H1 (cell line): ENCODE data around the gene MYH11. TPM values are rescaled to one million over a fixed set of nuclear protein-coding genes. Genes with fewer than 3 reads are reported as not detected.

ENCODE experiments used
- CTCF ChIA-PET: fragments of 300-600 bp; sonication (Branson Sonifier 250); formaldehyde crosslinking; loops from one replicate; lab custom pipeline; 2021; ENCODE audit not compliant: partially characterized antibody; lab: Charles Lee
- POLR2A ChIA-PET: fragments of 300-600 bp; sonication (Branson Sonifier 250); formaldehyde crosslinking; loops from one replicate; lab custom pipeline; 2021; ENCODE audit warnings: inconsistent platforms; ENCODE audit not compliant: partially characterized antibody; lab: Charles Lee
- DNase-seq, 2 experiments: peaks; one replicate each; pipeline versions ENCODE4 v3.0.0 to v3.0.0-alpha.2; 2010 to 2022; ENCODE audit warnings: low spot score in 2 of 2, low read depth in 1 of 2, mixed read lengths in 1 of 2
- FAIRE-seq: peaks from 2 replicates; lab custom pipeline; 2011; peaks lifted over from hg19 to GRCh38; lab: Jason Lieb, UNC
- H2AFZ ChIP-seq: 2 replicates; pipeline ENCODE4 v1.8.1; 2012; ENCODE audit warnings: low read length, inconsistent platforms
- H2AK5ac ChIP-seq: 2 replicates; pipeline ENCODE4 v1.6.1; 2013; ENCODE audit warnings: low read depth, low read length
- H2BK120ac ChIP-seq: replicated peaks from 2 replicates; pipeline ENCODE3; 2013; ENCODE audit warnings: low read depth, low read length, inconsistent platforms
- H2BK12ac ChIP-seq: 2 replicates; pipeline ENCODE4 v1.6.1; 2013; ENCODE audit warnings: low read depth, low read length
- H2BK15ac ChIP-seq: 2 replicates; pipeline ENCODE4 v1.6.1; 2013; ENCODE audit warnings: low read length
- H2BK20ac ChIP-seq: 2 replicates; pipeline ENCODE4 v1.6.1; 2013; ENCODE audit warnings: low read length
- H2BK5ac ChIP-seq: 2 replicates; pipeline ENCODE4 v1.6.1; 2013; ENCODE audit warnings: low read depth, low read length
- H3K14ac ChIP-seq: 2 replicates; pipeline ENCODE4 v1.6.1; 2013; ENCODE audit warnings: inconsistent platforms; ENCODE audit not compliant: insufficient read length
- H3K18ac ChIP-seq: 2 replicates; pipeline ENCODE4 v1.6.1; 2013; ENCODE audit warnings: low read length; ENCODE audit errors: extremely low read depth
- H3K23ac ChIP-seq: 2 replicates; pipeline ENCODE4 v1.6.1; 2013; ENCODE audit warnings: inconsistent platforms; ENCODE audit not compliant: insufficient read length
- H3K23me2 ChIP-seq: 2 replicates; pipeline ENCODE4 v1.6.1; 2013; ENCODE audit warnings: low read depth, low read length
- H3K27ac ChIP-seq: 2 replicates; pipeline ENCODE4 v1.6.1; 2011; ENCODE audit warnings: low read depth, low read length, inconsistent platforms
- H3K27me3 ChIP-seq, 4 experiments: replicated peaks in 1 of 4; 1 replicate in 1 of 4; 2 replicates in 3 of 4; pipeline versions ENCODE4 v1.6.1 to v1.8.1; 2011 to 2013; ENCODE audit warnings: low read length in 3 of 4, mild to moderate bottlenecking in 3 of 4, inconsistent platforms in 2 of 4, mixed read lengths in 2 of 4, moderate library complexity in 1 of 4; ENCODE audit not compliant: control insufficient read depth in 3 of 4, insufficient read depth in 3 of 4; ENCODE audit errors: extremely low read depth in 1 of 4
- H3K36me3 ChIP-seq, 4 experiments: 2 replicates each; pipeline versions ENCODE4 v1.6.1 to v1.8.1; 2011 to 2013; ENCODE audit warnings: mild to moderate bottlenecking in 4 of 4, low read length in 3 of 4, moderate library complexity in 2 of 4, control low read depth in 1 of 4, inconsistent platforms in 1 of 4; ENCODE audit not compliant: insufficient read depth in 4 of 4, control insufficient read depth in 2 of 4
- H3K4ac ChIP-seq: replicated peaks from 2 replicates; pipeline ENCODE3; 2013; ENCODE audit warnings: low read length, low read depth, mixed read lengths, inconsistent platforms; ENCODE audit not compliant: insufficient read length
- H3K4me1 ChIP-seq, 4 experiments: replicated peaks in 1 of 4; 1 replicate in 1 of 4; 2 replicates in 3 of 4; pipeline versions ENCODE4 v1.6.1 to v1.8.1; 2011 to 2013; ENCODE audit warnings: low read length in 3 of 4, inconsistent platforms in 2 of 4, mixed read lengths in 1 of 4; ENCODE audit not compliant: insufficient read depth in 4 of 4, control insufficient read depth in 3 of 4
- H3K4me2 ChIP-seq, 2 experiments: 2 replicates each; pipeline versions ENCODE4 v1.6.1 to v1.8.1; 2011 to 2013; ENCODE audit warnings: low read depth in 2 of 2, low read length in 2 of 2, control low read depth in 1 of 2, inconsistent platforms in 1 of 2, mild to moderate bottlenecking in 1 of 2; ENCODE audit not compliant: insufficient read depth in 1 of 2
- H3K4me3 ChIP-seq, 4 experiments: fragments of 200-600, 300-600 bp in 1 of 4; sonication (generic), shearing (Covaris generic), sonication (Bioruptor Twin) in 1 of 4; 2 replicates each; pipeline versions ENCODE4 v1.5.1 to v1.8.1; 2011 to 2016; ENCODE audit warnings: low read length in 4 of 4, low read depth in 3 of 4, control low read depth in 2 of 4, inconsistent platforms in 2 of 4, mild to moderate bottlenecking in 2 of 4, mixed read lengths in 1 of 4, moderate library complexity in 1 of 4; ENCODE audit not compliant: insufficient read depth in 2 of 4; ENCODE audit errors: extremely low read depth in 1 of 4
- H3K56ac ChIP-seq: replicated peaks from 2 replicates; pipeline ENCODE3; 2013; ENCODE audit warnings: low read depth, mild to moderate bottlenecking, mixed read lengths, low read length, inconsistent platforms; ENCODE audit not compliant: insufficient read length
- H3K79me1 ChIP-seq: 2 replicates; pipeline ENCODE4 v1.6.1; 2013; ENCODE audit warnings: low read depth, low read length, control low read depth
- H3K79me2 ChIP-seq, 2 experiments: 2 replicates each; pipeline versions ENCODE4 v1.6.1 to v1.8.1; 2012 to 2013; ENCODE audit warnings: low read length in 2 of 2, mild to moderate bottlenecking in 2 of 2, inconsistent platforms in 1 of 2; ENCODE audit not compliant: insufficient read depth in 2 of 2, control insufficient read depth in 1 of 2
- H3K9ac ChIP-seq, 4 experiments: replicated peaks in 1 of 4; 1 replicate in 1 of 4; 2 replicates in 3 of 4; pipeline versions ENCODE4 v1.6.1 to v1.8.1; 2011 to 2013; ENCODE audit warnings: low read depth in 3 of 4, low read length in 3 of 4, control low read depth in 2 of 4, mild to moderate bottlenecking in 2 of 4, moderate library complexity in 2 of 4, inconsistent platforms in 1 of 4; ENCODE audit errors: extremely low read depth in 1 of 4
- H3K9me3 ChIP-seq, 2 experiments: 2 replicates each; pipeline versions ENCODE4 v1.6.1 to v1.8.1; 2012 to 2013; ENCODE audit warnings: mild to moderate bottlenecking in 2 of 2, moderate library complexity in 2 of 2, control low read depth in 1 of 2, inconsistent platforms in 1 of 2, low read depth in 1 of 2, low read length in 1 of 2, mixed read lengths in 1 of 2; ENCODE audit not compliant: insufficient read depth in 2 of 2
- H4K20me1 ChIP-seq, 2 experiments: replicated peaks in 1 of 2; 2 replicates each; pipeline versions ENCODE3 to v1.8.1; 2011 to 2013; ENCODE audit warnings: inconsistent platforms in 2 of 2, low read length in 2 of 2, mild to moderate bottlenecking in 1 of 2; ENCODE audit not compliant: insufficient read depth in 2 of 2, control insufficient read depth in 1 of 2
- H4K5ac ChIP-seq: 2 replicates; pipeline ENCODE4 v1.6.1; 2013; ENCODE audit warnings: low read length, low read depth, mixed read lengths, inconsistent platforms; ENCODE audit not compliant: insufficient read length
- H4K8ac ChIP-seq: 2 replicates; pipeline ENCODE4 v1.8.0; 2013; ENCODE audit warnings: mild to moderate bottlenecking, moderate library complexity, low read length, inconsistent platforms; ENCODE audit not compliant: insufficient read depth; ENCODE audit errors: extremely low read depth
- H4K91ac ChIP-seq: replicated peaks from 2 replicates; pipeline ENCODE3; 2013; ENCODE audit warnings: low read length, mixed read lengths, inconsistent platforms; ENCODE audit not compliant: insufficient read length
- CBX8 ChIP-seq: fragments of 300-800, 300-1000 bp; sonication (generic); IDR thresholded peaks from 2 replicates; pipeline ENCODE4 v1.7.1; 2016; ENCODE audit warnings: low read depth, low read length, borderline replicate concordance
- CHD2 ChIP-seq: IDR thresholded peaks from 2 replicates; pipeline ENCODE4 v1.6.1; 2012; ENCODE audit warnings: low read length, improper control_type of control experiment
- KDM5A ChIP-seq: fragments of 200-600 bp; IDR thresholded peaks from 2 replicates; pipeline ENCODE4 v1.7.1; 2012; ENCODE audit warnings: mild to moderate bottlenecking, low read length, inconsistent platforms, mixed read lengths
- POU5F1 ChIP-seq: IDR thresholded peaks from 2 replicates; pipeline ENCODE4 v1.6.1; 2011; ENCODE audit warnings: low read depth, mild to moderate bottlenecking, low read length, moderate library complexity
- RBBP5 ChIP-seq: IDR thresholded peaks from 2 replicates; pipeline ENCODE4 v1.7.1; 2012; ENCODE audit warnings: low read depth, mild to moderate bottlenecking, inconsistent platforms, low read length, moderate library complexity, borderline replicate concordance
- SP4 ChIP-seq: IDR thresholded peaks from 2 replicates; pipeline ENCODE4 v1.6.1; 2012; ENCODE audit warnings: low read length, inconsistent platforms
- SUZ12 ChIP-seq: fragments of 200-600 bp; sonication (generic); IDR thresholded peaks from 2 replicates; pipeline ENCODE4 v1.6.1; 2012; ENCODE audit warnings: mild to moderate bottlenecking, inconsistent platforms, low read length, moderate library complexity, mixed read lengths
- TAF7 ChIP-seq: optimal IDR thresholded peaks from 2 replicates; pipeline ENCODE3; 2011; ENCODE audit warnings: low read depth, mild to moderate bottlenecking, inconsistent platforms, low read length, moderate library complexity, borderline replicate concordance
- TEAD4 ChIP-seq: IDR thresholded peaks from 2 replicates; pipeline ENCODE4 v1.6.1; 2012; ENCODE audit warnings: low read depth, low read length, inconsistent platforms, mixed read lengths
- WGBS, 2 experiments: shearing (Covaris generic) in 1 of 2; methylation state at CpG; one replicate each; pipeline versions ENCODE4 v1.1.6 to v1.1.7; 2013 to 2015; ENCODE audit warnings: low lambda C conversion rate in 2 of 2, mixed read lengths in 2 of 2, inconsistent platforms in 1 of 2, low coverage in 1 of 2, missing lambda C conversion rate in 1 of 2; ENCODE audit not compliant: insufficient replicate concordance in 2 of 2, insufficient coverage in 1 of 2, insufficient read length in 1 of 2; ENCODE audit errors: extremely low coverage in 1 of 2, missing lambda C conversion rate in 1 of 2; 5-methylcytosine and 5-hydroxymethylcytosine counted together
- polyA plus RNA-seq, 7 experiments: library from polyadenylated mRNA; depleted of rRNA in 3 of 7; stranded (reverse) in 5 of 7; unstranded in 2 of 7; fragments of >200 nt in 5 of 7; fragments of 200-250 nt in 2 of 7; gene quantifications; 1 replicate in 5 of 7; 2 replicates in 1 of 7; 4 replicates in 1 of 7; pipeline versions ENCODE4 v1.2.1 to v1.2.3, GENCODE V29; 2011 to 2013; ENCODE audit warnings: missing spikeins in 2 of 7, mixed read lengths in 2 of 7
- total RNA-seq: library from RNA; stranded (reverse); fragmentation: NEBNext Ultra II Directional; extraction: Animal tissue kit (Norgen Biotek cat#: 25700); gene quantifications from 2 replicates; pipeline ENCODE4 v1.2.1, GENCODE V29; 2021

MYH11 gene
- total and polyA plus RNA-seq, 2 of the 8 experiments (the other 6 are each of a cell fraction or from before 2014, with no cell fraction given): 0.11 to 0.78 TPM

DNA sequence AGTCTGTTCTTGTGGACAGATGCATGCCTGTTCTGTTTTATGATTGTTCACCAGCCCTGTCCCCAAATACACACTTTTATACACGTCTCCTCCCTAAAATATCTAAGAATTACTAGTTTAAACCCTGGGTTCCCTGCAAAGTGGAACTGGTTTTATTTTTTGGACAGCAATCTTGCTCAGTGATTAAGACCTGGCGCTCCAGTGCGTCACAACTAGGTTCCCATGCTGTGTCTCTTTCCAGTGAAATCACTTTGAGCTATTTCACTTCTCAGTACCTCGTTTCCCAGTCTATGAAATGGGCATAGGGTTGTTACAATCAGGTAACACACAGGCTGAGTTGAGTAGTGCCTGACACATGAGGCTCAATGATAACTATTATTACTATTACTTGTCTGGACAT lies 30.5 kb upstream of the MYH11 start:
- H2BK120ac ChIP-seq: no peak overlapping the region
- no peak for FAIRE-seq
- H3K4ac ChIP-seq: no peak overlapping the region
- peaks cover 3 to 6% (median 5%) of the 10 kb centered on the region in 4 experiments; a peak in 5 of 7 replicates for H3K4me1 ChIP-seq
- H3K14ac ChIP-seq: no peak overlapping the region
- no peak overlapping the region for H2BK15ac ChIP-seq
- WGBS, 2 experiments: 86% methylated on average over 4 of the region's 4 CpGs; no CpG with 5 or more reads in 1 of the 2 experiments
- ChIA-PET POLR2A (interaction anchor here (1.0 to 1.9 kb wide), 7 partner anchors 10 to 92 kb away, joined by 3 to 12 read pairs (median 4); partner anchors contain the start of gene MYH11), CTCF (interaction anchor here (1.2 to 3.9 kb wide), 2 partner anchors 13 to 23 kb away, joined by 3 to 22 read pairs; no protein-coding TSS in a partner anchor)
- no peaks in the 10 kb centered on the region for H3K9me3 ChIP-seq
- no peak overlapping the region for H3K9ac ChIP-seq
- no peaks in the 10 kb centered on the region for H3K27me3 ChIP-seq
- TF ChIP-seq SP4 (no peak), TAF7 (no peak), SUZ12 (no peak), RBBP5 (no peak), TEAD4 (no peak), CHD2 (no peak), KDM5A (no peak), POU5F1 (no peak), CBX8 (no peak)
- H4K91ac ChIP-seq: no peak overlapping the region
- no peak overlapping the region for H3K23ac ChIP-seq
- peaks cover 2% of the 10 kb centered on the region; the same call in 1 of the 2 replicates for H3K23me2 ChIP-seq
- no peak for DNase-seq
- H3K56ac ChIP-seq: no peak overlapping the region
- peaks cover 0 to 5% of the 10 kb centered on the region in 2 experiments for H4K20me1 ChIP-seq
- peak overlapping the region; percentile 60 to 65; a peak in 3 of 4 replicates for H3K4me2 ChIP-seq
- peaks cover 10% of the 10 kb centered on the region; the same call in 1 of the 2 replicates for H3K79me1 ChIP-seq
- no peak overlapping the region for H3K18ac ChIP-seq
- H3K27ac ChIP-seq: no peak overlapping the region
- peaks cover 11 to 44% of the 10 kb centered on the region in 2 experiments; a peak in 3 of 4 replicates for H3K79me2 ChIP-seq
- no peak overlapping the region for H4K8ac ChIP-seq
- no peak overlapping the region for H2BK20ac ChIP-seq
- H2AFZ ChIP-seq: no peak overlapping the region
- H2AK5ac ChIP-seq: no peak overlapping the region
- H3K36me3 ChIP-seq: peaks cover 0 to 13% (median 2%) of the 10 kb centered on the region in 4 experiments; a peak in 3 of 8 replicates
- no peak overlapping the region for H2BK5ac ChIP-seq
- H3K4me3 ChIP-seq: peak overlapping the region; percentile 97 to 100 (median 98); a peak in 7 of 8 replicates
- no peak overlapping the region for H4K5ac ChIP-seq
- no peak overlapping the region for H2BK12ac ChIP-seq
